Testis (tissue), 2 donors: ENCODE results near the gene IL1RAPL2.

ENCODE experiments used
- CTCF ChIP-seq, 3 experiments: fragments of 450-650 bp in 2 of 3; fragments of 200-600 bp in 1 of 3; sonication (generic) in 1 of 3; IDR thresholded peaks; one replicate each; pipeline ENCODE4 v1.5.1; 2016 to 2019; ENCODE audit warnings: antibody characterized with exemption in 3 of 3, mild to moderate bottlenecking in 2 of 3, moderate library complexity in 1 of 3
- POLR2A ChIP-seq: fragments of 450-650 bp; IDR thresholded peaks from one replicate; pipeline ENCODE4 v1.6.1; 2017; ENCODE audit warnings: antibody characterized with exemption, mild to moderate bottlenecking, moderate library complexity

DNA sequence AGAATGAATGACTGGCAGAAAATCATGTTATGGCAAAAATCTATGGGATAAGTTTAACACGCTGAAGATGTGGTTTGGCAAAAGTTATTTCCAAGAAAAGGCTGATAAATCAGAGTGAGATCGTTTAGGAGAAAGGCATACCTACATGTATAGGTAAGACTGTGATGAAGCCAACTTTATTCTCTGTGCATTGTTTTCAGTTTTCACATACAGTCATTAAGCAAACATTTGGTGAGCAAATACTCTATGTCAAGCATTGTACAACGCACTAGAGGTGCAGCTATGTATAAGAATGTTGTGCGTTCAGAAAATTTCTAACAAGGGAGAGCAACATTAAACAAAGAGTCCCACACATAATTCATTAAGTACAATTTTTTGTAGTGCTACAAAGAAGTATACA lies 532.8 kb downstream of the IL1RAPL2 start:
- TF ChIP-seq CTCF (IDR thresholded peaks at IDR 0.05): no peak
- TF ChIP-seq POLR2A: no peak
